Gastrocnemius medialis (tissue), 4 donors: ENCODE data around the gene EVC2. TPM values are rescaled to one million over a fixed set of nuclear protein-coding genes. Genes with fewer than 3 reads are reported as not detected.

Experiments used
- ATAC-seq, 2 donors: fragments of 150-250 bp; one replicate each; pipeline ENCODE4 v1.9.1; 2016
- DNase-seq, 2 donors: peaks; one replicate each; pipeline ENCODE4 v3.0.0-alpha.2; 2019
- H3K27ac ChIP-seq, 4 donors: fragments of 200-600 bp; sonication (generic); 1 replicate in 1 of 4; 2 replicates in 3 of 4; pipeline ENCODE4 v1.5.1; 2016 to 2018; ENCODE audit warnings: mild to moderate bottlenecking in 2 of 4, moderate library complexity in 1 of 4
- H3K27me3 ChIP-seq, 3 donors: fragments of 200-600 bp; sonication (generic) in 2 of 3; 1 replicate in 1 of 3; 2 replicates in 2 of 3; pipeline versions ENCODE4 v1.5.1 to v1.6.0; 2016 to 2019; ENCODE audit warnings: mild to moderate bottlenecking in 1 of 3, moderate library complexity in 1 of 3
- H3K36me3 ChIP-seq, 2 donors: fragments of 200-600 bp; sonication (generic) in 1 of 2; one replicate each; pipeline ENCODE4 v1.5.1; 2017 to 2018
- H3K4me1 ChIP-seq, 2 donors: fragments of 200-600 bp; sonication (generic) in 1 of 2; one replicate each; pipeline ENCODE4 v1.5.1; 2016 to 2017; ENCODE audit warnings: mild to moderate bottlenecking in 2 of 2
- H3K4me3 ChIP-seq, 4 donors: fragments of 200-600 bp; sonication (generic) in 3 of 4; 1 replicate in 1 of 4; 2 replicates in 3 of 4; pipeline ENCODE4 v1.5.1; 2016 to 2019; ENCODE audit warnings: mild to moderate bottlenecking in 2 of 4
- H3K9me3 ChIP-seq, 3 donors: fragments of 200-600 bp; sonication (generic) in 2 of 3; 1 replicate in 1 of 3; 2 replicates in 2 of 3; pipeline ENCODE4 v1.5.1; 2016 to 2019
- POLR2A ChIP-seq, 2 donors: fragments of 450-650 bp; IDR thresholded peaks; one replicate each; pipeline ENCODE4 v1.6.1; 2017; ENCODE audit warnings: antibody characterized with exemption in 2 of 2, mild to moderate bottlenecking in 2 of 2, moderate library complexity in 2 of 2
- in situ Hi-C, 4 donors: fragments of 200-750 bp; cut with MboI; loops; one replicate each; pipeline versions ENCODE4 v1.15.0 to v1.8.0; 2017; ENCODE audit warnings: low sequenced_read_pairs in 4 of 4
- intact Hi-C: fragments of 100-400 bp; cut with DNase I; formaldehyde crosslinking; loops from one replicate; pipeline ENCODE4 v1.15.1; 2023; ENCODE audit warnings: low total_unique reads
- total RNA-seq, 4 donors: library from RNA; depleted of rRNA; stranded (reverse); fragments of >200 nt; gene quantifications; one replicate each; pipeline versions ENCODE4 v1.1.0 to v1.2.3, GENCODE V29; 2016
- TF ChIP-seq, protein P1 (sequence below), 5 experiments: fragments of 450-650 bp in 3 of 5; fragments of 200-600 bp in 2 of 5; sonication (generic) in 2 of 5; IDR thresholded peaks in 4 of 5; conservative IDR thresholded peaks in 1 of 5; 1 replicate in 4 of 5; 2 replicates in 1 of 5; pipeline ENCODE4 v1.5.1; 2016 to 2019; ENCODE audit warnings: antibody characterized with exemption in 5 of 5, mild to moderate bottlenecking in 3 of 5, moderate library complexity in 3 of 5

EVC2 gene
- total RNA-seq, 4 donors from 2014 or later, result 0.62 to 1.7 (median 1.5) TPM

- in situ Hi-C loops, result no loop called here
- no peaks in the 10 kb centered on the region for H3K9me3 ChIP-seq
- H3K4me3 ChIP-seq, result no peak overlapping the region
- no peaks in the 10 kb centered on the region for H3K36me3 ChIP-seq
- H3K4me1 ChIP-seq, result no peaks in the 10 kb centered on the region
- TF ChIP-seq, protein P1, sequence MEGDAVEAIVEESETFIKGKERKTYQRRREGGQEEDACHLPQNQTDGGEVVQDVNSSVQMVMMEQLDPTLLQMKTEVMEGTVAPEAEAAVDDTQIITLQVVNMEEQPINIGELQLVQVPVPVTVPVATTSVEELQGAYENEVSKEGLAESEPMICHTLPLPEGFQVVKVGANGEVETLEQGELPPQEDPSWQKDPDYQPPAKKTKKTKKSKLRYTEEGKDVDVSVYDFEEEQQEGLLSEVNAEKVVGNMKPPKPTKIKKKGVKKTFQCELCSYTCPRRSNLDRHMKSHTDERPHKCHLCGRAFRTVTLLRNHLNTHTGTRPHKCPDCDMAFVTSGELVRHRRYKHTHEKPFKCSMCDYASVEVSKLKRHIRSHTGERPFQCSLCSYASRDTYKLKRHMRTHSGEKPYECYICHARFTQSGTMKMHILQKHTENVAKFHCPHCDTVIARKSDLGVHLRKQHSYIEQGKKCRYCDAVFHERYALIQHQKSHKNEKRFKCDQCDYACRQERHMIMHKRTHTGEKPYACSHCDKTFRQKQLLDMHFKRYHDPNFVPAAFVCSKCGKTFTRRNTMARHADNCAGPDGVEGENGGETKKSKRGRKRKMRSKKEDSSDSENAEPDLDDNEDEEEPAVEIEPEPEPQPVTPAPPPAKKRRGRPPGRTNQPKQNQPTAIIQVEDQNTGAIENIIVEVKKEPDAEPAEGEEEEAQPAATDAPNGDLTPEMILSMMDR (IDR thresholded peaks at IDR 0.05 in 4 of 5, conservative IDR thresholded peaks at IDR 0.05 in 1 of 5), result no peak
- ATAC-seq (no peak), DNase-seq (no peak)
- intact Hi-C loops, result no loop called here
- H3K27me3 ChIP-seq, result no peaks in the 10 kb centered on the region
- H3K27ac ChIP-seq, result no peak overlapping the region
Measured at GRCh38 chr4:5756271-5756670, 47.9 kb upstream of the EVC2 start.

DNA sequence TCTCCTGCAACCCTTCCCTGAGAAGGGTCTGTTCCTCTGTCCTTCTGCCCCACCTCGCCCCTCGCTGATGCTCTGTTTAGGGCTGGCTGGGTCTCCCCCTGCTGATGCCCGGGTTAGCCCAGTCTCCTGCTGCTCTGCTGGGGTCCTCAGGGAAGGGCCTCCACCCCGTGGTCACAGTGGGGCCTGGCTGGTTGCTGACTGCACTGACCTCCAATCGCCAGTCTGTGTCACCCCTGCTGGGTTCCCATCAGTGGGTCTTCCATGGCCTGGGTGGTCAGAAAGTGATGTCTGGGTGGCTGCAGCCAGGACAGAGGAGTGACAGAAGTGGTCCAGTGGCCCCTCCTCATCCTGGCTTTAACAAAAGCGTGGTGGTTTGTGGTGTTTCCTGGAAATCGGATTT is 47.3 kb upstream of the EVC2 start:
- intact Hi-C loops, result no loop called here
- in situ Hi-C loops, result no loop called here
- Histone ChIP-seq H3K27ac (no peak overlapping the region), H3K27me3 (no peaks in the 10 kb centered on the region), H3K36me3 (no peaks in the 10 kb centered on the region), H3K4me3 (no peak overlapping the region), H3K9me3 (no peaks in the 10 kb centered on the region), H3K4me1 (no peaks in the 10 kb centered on the region)
- ATAC-seq, result no peak
- TF ChIP-seq, protein P1 (IDR thresholded peaks at IDR 0.05 in 4 of 5, conservative IDR thresholded peaks at IDR 0.05 in 1 of 5), result no peak
- no peak for TF ChIP-seq POLR2A (IDR thresholded peaks at IDR 0.05)
- no peak for DNase-seq

DNA sequence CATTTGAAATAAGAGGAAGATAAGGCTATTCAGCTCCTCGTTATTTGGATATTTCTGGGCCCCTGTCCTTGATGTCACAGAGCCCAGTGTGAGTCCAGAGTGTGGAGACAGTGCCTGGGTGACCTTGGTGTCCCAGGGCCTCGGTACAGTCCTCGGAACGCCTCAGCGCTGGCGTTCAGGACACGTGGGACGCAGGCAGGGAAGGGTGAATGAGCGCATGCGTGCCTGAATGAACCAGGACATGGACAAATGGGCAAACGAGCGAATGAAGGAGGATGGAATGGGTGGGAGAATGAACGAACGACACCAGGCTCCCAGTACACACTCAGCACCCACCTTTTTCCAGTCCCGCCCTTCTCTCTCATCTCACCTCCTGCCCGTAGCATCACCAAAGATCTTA is 46.8 kb upstream of the EVC2 start:
- Histone ChIP-seq H3K4me1 (no peaks in the 10 kb centered on the region), H3K36me3 (no peaks in the 10 kb centered on the region), H3K27me3 (no peaks in the 10 kb centered on the region), H3K4me3 (no peak overlapping the region), H3K27ac (no peak overlapping the region), H3K9me3 (no peaks in the 10 kb centered on the region)
- in situ Hi-C loops, result no loop called here
- intact Hi-C loops, result no loop called here
- no peak for ATAC-seq
- TF ChIP-seq POLR2A (IDR thresholded peaks at IDR 0.05), result no peak
- TF ChIP-seq, protein P1 (IDR thresholded peaks at IDR 0.05 in 4 of 5, conservative IDR thresholded peaks at IDR 0.05 in 1 of 5), result no peak
- no peak for DNase-seq

DNA sequence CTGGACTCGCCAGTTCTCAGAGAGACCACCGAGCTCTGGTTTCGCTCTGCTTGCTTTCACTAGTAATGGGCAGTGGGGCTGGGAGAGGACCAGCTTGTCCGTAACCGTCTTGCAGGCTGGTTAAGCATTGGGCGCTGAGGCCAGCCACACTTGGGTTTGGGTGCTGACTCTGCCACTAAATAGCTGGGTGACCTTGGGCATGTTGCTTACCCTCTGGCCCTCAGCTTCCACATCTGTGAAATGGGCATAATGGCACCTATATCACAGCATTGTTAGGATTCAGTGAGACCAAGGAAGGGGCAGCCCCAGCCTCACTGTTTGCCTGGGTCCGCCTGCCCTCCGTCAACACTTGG is 46.1 kb upstream of the EVC2 start:
- Histone ChIP-seq H3K4me3 (no peak overlapping the region), H3K4me1 (no peaks in the 10 kb centered on the region), H3K36me3 (no peaks in the 10 kb centered on the region), H3K27ac (no peak overlapping the region), H3K27me3 (no peaks in the 10 kb centered on the region), H3K9me3 (no peaks in the 10 kb centered on the region)
- TF ChIP-seq, protein P1 (IDR thresholded peaks at IDR 0.05 in 4 of 5, conservative IDR thresholded peaks at IDR 0.05 in 1 of 5), result no peak
- TF ChIP-seq POLR2A (IDR thresholded peaks at IDR 0.05), result no peak
- no peak for DNase-seq
- in situ Hi-C loops, result no loop called here
- intact Hi-C loops, result no loop called here
- no peak for ATAC-seq

- in situ Hi-C loops (no loop called here), intact Hi-C loops (no loop called here)
- no peak overlapping the region for H3K4me3 ChIP-seq
- no peaks in the 10 kb centered on the region for H3K4me1 ChIP-seq
- no peaks in the 10 kb centered on the region for H3K9me3 ChIP-seq
- no peak overlapping the region for H3K27ac ChIP-seq
- ATAC-seq (no peak), DNase-seq (no peak)
- no peaks in the 10 kb centered on the region for H3K27me3 ChIP-seq
- no peaks in the 10 kb centered on the region for H3K36me3 ChIP-seq
- TF ChIP-seq POLR2A (IDR thresholded peaks at IDR 0.05), result no peak
- TF ChIP-seq, protein P1 (IDR thresholded peaks at IDR 0.05 in 4 of 5, conservative IDR thresholded peaks at IDR 0.05 in 1 of 5), result no peak
Measured at GRCh38 chr4:5753766-5754528, 45.6 kb upstream of the EVC2 start.
